Smooth muscle cell (in vitro differentiated cells): Measurements from ENCODE around the gene CALD1. TPM values are rescaled to one million over a fixed set of nuclear protein-coding genes. Genes with fewer than 3 reads are reported as not detected.

Experiments used
- DNase-seq: peaks from one replicate; lab custom pipeline; 2025; ENCODE audit not compliant: unreplicated experiment; lab: John Stamatoyannopoulos, UW
- H2AFZ ChIP-seq: fragments of 200-600 bp; sonication (generic); 2 replicates; pipeline ENCODE4 v1.6.0; 2016; ENCODE audit warnings: antibody characterized with exemption, low read depth, mild to moderate bottlenecking
- H3F3A ChIP-seq: fragments of 200-600 bp; sonication (generic); 2 replicates; pipeline ENCODE4 v1.6.0; 2017; ENCODE audit warnings: antibody characterized with exemption, low read depth
- H3K27ac ChIP-seq: fragments of 200-600 bp; sonication (generic); 2 replicates; pipeline ENCODE4 v1.5.1; 2016; ENCODE audit warnings: low read depth, mild to moderate bottlenecking
- H3K27me3 ChIP-seq: fragments of 200-600 bp; sonication (generic); 2 replicates; pipeline ENCODE4 v1.6.1; 2016; ENCODE audit warnings: low read depth, mild to moderate bottlenecking
- H3K36me3 ChIP-seq: fragments of 200-600 bp; sonication (generic); 2 replicates; pipeline ENCODE4 v1.5.1; 2016; ENCODE audit warnings: low read depth
- H3K4me1 ChIP-seq: fragments of 200-600 bp; sonication (generic); 2 replicates; pipeline ENCODE4 v1.5.1; 2016; ENCODE audit warnings: low read depth
- H3K4me2 ChIP-seq: fragments of 200-600 bp; sonication (generic); 2 replicates; pipeline ENCODE4 v1.6.0; 2016; ENCODE audit warnings: mild to moderate bottlenecking
- H3K4me3 ChIP-seq: fragments of 200-600 bp; sonication (generic); 2 replicates; pipeline ENCODE4 v1.5.1; 2016; ENCODE audit warnings: mild to moderate bottlenecking
- H3K79me2 ChIP-seq: fragments of 200-600 bp; sonication (generic); 2 replicates; pipeline ENCODE4 v1.6.0; 2016; ENCODE audit warnings: low read depth, mild to moderate bottlenecking
- H3K9ac ChIP-seq: fragments of 200-600 bp; sonication (generic); 2 replicates; pipeline ENCODE4 v1.6.0; 2016; ENCODE audit warnings: low read depth
- H3K9me3 ChIP-seq: fragments of 200-600 bp; sonication (generic); replicated peaks from 2 replicates; pipeline ENCODE4 v1.5.1; 2016; ENCODE audit warnings: low read depth
- H4K20me1 ChIP-seq: fragments of 200-600 bp; sonication (generic); 2 replicates; pipeline ENCODE4 v1.6.0; 2016; ENCODE audit warnings: low read depth
- WGBS: methylation state at CpG from one replicate; pipeline ENCODE4 v1.1.7; 2016; ENCODE audit warnings: low lambda C conversion rate; 5-methylcytosine and 5-hydroxymethylcytosine counted together
- polyA plus RNA-seq: library from polyadenylated mRNA; unstranded; fragments of >200 nt; fragmentation: Nextera tagmentation; extraction: Ambion mirVana; gene quantifications from 2 replicates; pipeline ENCODE4 v1.2.1, GENCODE V29; 2016
- total RNA-seq: library from RNA; depleted of rRNA; stranded (reverse); fragments of >200 nt; gene quantifications from 2 replicates; pipeline ENCODE4 v1.2.3, GENCODE V29; 2014
- TF ChIP-seq, protein P1 (sequence below): fragments of 200-600 bp; sonication (generic); IDR thresholded peaks from 2 replicates; pipeline ENCODE4 v1.5.1; 2017; ENCODE audit warnings: borderline replicate concordance, mild to moderate bottlenecking, antibody characterized with exemption; ENCODE audit not compliant: insufficient read depth, poor library complexity, severe bottlenecking

CALD1 gene
- total and polyA plus RNA-seq, 2 experiments from 2014 or later = 948 to 1,552 TPM

DNA sequence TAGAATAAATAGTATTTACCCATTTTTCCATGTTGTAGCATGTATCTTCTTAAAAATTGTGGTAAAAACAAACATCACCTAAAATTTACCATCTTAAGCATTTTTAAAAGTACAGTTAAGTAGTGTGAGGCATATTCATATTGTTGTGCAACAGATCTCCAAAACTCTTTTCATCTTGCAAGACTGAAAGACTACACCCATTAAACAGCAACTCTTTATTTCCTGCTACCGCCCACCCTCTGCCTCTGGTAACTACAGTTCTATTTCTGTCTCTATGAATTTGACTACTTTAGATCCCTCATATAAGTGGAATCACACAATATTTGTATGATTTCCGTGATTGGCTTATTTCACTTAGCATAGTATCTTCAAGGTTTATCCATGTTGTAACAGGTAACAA, 166.8 kb downstream of the CALD1 start:
- Histone ChIP-seq H3K27me3 (no peaks in the 10 kb centered on the region), H3K27ac (peak overlapping the region; percentile 45), H3K79me2 (peaks cover 42% of the 10 kb centered on the region), H3K9me3 (no peaks in the 10 kb centered on the region), H4K20me1 (peaks cover 29% of the 10 kb centered on the region), H3K4me3 (no peak overlapping the region), H3K36me3 (peaks cover 32% of the 10 kb centered on the region), H3K4me2 (no peak overlapping the region), H2AFZ (no peak overlapping the region), H3K4me1 (peaks cover 8% of the 10 kb centered on the region), H3K9ac (no peak overlapping the region), H3F3A (peaks cover 69% of the 10 kb centered on the region)
- TF ChIP-seq, protein P1, sequence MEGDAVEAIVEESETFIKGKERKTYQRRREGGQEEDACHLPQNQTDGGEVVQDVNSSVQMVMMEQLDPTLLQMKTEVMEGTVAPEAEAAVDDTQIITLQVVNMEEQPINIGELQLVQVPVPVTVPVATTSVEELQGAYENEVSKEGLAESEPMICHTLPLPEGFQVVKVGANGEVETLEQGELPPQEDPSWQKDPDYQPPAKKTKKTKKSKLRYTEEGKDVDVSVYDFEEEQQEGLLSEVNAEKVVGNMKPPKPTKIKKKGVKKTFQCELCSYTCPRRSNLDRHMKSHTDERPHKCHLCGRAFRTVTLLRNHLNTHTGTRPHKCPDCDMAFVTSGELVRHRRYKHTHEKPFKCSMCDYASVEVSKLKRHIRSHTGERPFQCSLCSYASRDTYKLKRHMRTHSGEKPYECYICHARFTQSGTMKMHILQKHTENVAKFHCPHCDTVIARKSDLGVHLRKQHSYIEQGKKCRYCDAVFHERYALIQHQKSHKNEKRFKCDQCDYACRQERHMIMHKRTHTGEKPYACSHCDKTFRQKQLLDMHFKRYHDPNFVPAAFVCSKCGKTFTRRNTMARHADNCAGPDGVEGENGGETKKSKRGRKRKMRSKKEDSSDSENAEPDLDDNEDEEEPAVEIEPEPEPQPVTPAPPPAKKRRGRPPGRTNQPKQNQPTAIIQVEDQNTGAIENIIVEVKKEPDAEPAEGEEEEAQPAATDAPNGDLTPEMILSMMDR = no peak
- DNase-seq = no peak
- WGBS = 95% methylated on average over 2 of the region's 2 CpGs

DNA sequence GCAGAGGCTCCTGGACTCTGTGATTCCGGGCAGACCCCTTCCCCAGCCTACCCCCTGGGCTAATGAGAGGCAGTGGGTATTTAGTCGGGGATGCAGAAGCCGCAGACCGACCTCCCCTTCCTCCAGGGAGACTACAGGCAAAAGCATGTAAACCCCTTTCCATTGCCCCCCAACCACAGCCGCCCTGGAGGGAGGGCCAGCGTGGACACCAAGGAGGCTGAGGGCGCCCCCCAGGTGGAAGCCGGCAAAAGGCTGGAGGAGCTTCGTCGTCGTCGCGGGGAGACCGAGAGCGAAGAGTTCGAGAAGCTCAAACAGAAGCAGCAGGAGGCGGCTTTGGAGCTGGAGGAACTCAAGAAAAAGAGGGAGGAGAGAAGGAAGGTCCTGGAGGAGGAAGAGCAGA, 167.9 kb downstream of the CALD1 start:
- no peak overlapping the region for H3K9ac ChIP-seq
- no peaks in the 10 kb centered on the region for H3K9me3 ChIP-seq
- peaks cover 38% of the 10 kb centered on the region for H4K20me1 ChIP-seq
- 97% methylated on average over 17 of the region's 17 CpGs for WGBS
- H3K4me2 ChIP-seq = no peak overlapping the region
- peak overlapping the region; percentile 45 for H3K27ac ChIP-seq
- no peak overlapping the region for H2AFZ ChIP-seq
- H3K36me3 ChIP-seq = peaks cover 35% of the 10 kb centered on the region
- H3F3A ChIP-seq = peaks cover 67% of the 10 kb centered on the region
- TF ChIP-seq, protein P1 = no peak
- DNase-seq = no peak
- no peaks in the 10 kb centered on the region for H3K27me3 ChIP-seq
- H3K4me1 ChIP-seq = no peaks in the 10 kb centered on the region
- no peak overlapping the region for H3K4me3 ChIP-seq
- peaks cover 37% of the 10 kb centered on the region for H3K79me2 ChIP-seq

- H3K27ac ChIP-seq = peak overlapping the region; percentile 79
- no peaks in the 10 kb centered on the region for H3K4me1 ChIP-seq
- no peak overlapping the region for H2AFZ ChIP-seq
Measured at GRCh38 chr7:134947831-134948230, 168.4 kb downstream of the CALD1 start.

GRCh38 chr7:134948246-134948645, 168.8 kb downstream of the CALD1 start:
- WGBS = 89% methylated on average over 4 of the region's 4 CpGs
- no peak for DNase-seq
- peaks cover 36% of the 10 kb centered on the region for H3K36me3 ChIP-seq

More at GRCh38 chr7:134947831-134948230, 168.4 kb downstream of the CALD1 start:
- Histone ChIP-seq H3F3A (peaks cover 68% of the 10 kb centered on the region), H4K20me1 (peaks cover 42% of the 10 kb centered on the region), H3K4me2 (no peak overlapping the region), H3K9ac (no peak overlapping the region), H3K4me3 (no peak overlapping the region), H3K36me3 (peaks cover 35% of the 10 kb centered on the region), H3K27me3 (no peaks in the 10 kb centered on the region), H3K79me2 (peaks cover 37% of the 10 kb centered on the region), H3K9me3 (no peaks in the 10 kb centered on the region)
- 100% methylated on average over 1 of the region's 1 CpG for WGBS
- DNase-seq = no peak
- TF ChIP-seq, protein P1 = no peak

More at GRCh38 chr7:134948246-134948645, 168.8 kb downstream of the CALD1 start:
- TF ChIP-seq, protein P1 = no peak
- Histone ChIP-seq H4K20me1 (peaks cover 45% of the 10 kb centered on the region), H3K4me3 (no peak overlapping the region), H2AFZ (no peak overlapping the region), H3K9me3 (no peaks in the 10 kb centered on the region), H3K4me2 (no peak overlapping the region), H3K4me1 (no peaks in the 10 kb centered on the region), H3K27ac (peak overlapping the region; percentile 79), H3K79me2 (peaks cover 35% of the 10 kb centered on the region), H3F3A (peaks cover 67% of the 10 kb centered on the region), H3K9ac (no peak overlapping the region), H3K27me3 (no peaks in the 10 kb centered on the region)
